ENCODE data around the gene KLF13. TPM values are rescaled to one million over a fixed set of nuclear protein-coding genes. Genes with fewer than 3 reads are reported as not detected.

The KLF13 gene
- total and polyA plus RNA-seq, 2 donors (not counting 1 experiment from before 2014, with no cell fraction given) = 65.5 to 140 TPM

GRCh38 chr15:31379042-31379441 lies 52.4 kb downstream of the KLF13 start:
- Mint-ChIP-seq H3K9me3 (ENCODE audit: insufficient read depth) (no peaks in the 10 kb centered on the region), H3K27ac (peak overlapping the region; percentile 67), H3K27me3 (no peaks in the 10 kb centered on the region), H3K4me1 (peaks cover 46% of the 10 kb centered on the region), H3K4me3 (no peak overlapping the region)
- Histone ChIP-seq H3K4me1 (ENCODE audit: control insufficient read depth in 2 of 2, insufficient read depth in 2 of 2, low read length in 2 of 2) (peaks cover 21 to 26% of the 10 kb centered on the region in 2 donors), H4K20me1 (ENCODE audit: control insufficient read depth, insufficient read depth, low read length, poor library complexity, severe bottlenecking) (peaks cover 58% of the 10 kb centered on the region), H3K9ac (ENCODE audit: low read length) (no peak overlapping the region), H3K27ac (ENCODE audit: low read length in 2 of 2) (peak overlapping the region in 1 of 2 donors; percentile 56), H3K4me3 (ENCODE audit: control extremely low read depth in 1 of 5, extremely low read depth in 1 of 5, insufficient read depth in 1 of 5, low read depth in 2 of 5, low read length in 4 of 5) (no peak overlapping the region), H2AFZ (ENCODE audit: insufficient read depth, low read depth, low read length, poor library complexity, severe bottlenecking) (no peak overlapping the region), H3K79me2 (ENCODE audit: control insufficient read depth, insufficient read depth, low read length) (peaks cover 34% of the 10 kb centered on the region), H3K4me2 (replicated peaks; ENCODE audit: low read depth, low read length, poor library complexity, severe bottlenecking) (no peak overlapping the region), H3K9me3 (ENCODE audit: control extremely low read depth in 1 of 3, control insufficient read depth in 2 of 3, insufficient read depth in 1 of 3, low read length in 2 of 3) (peaks cover 0 to 8% (median 0%) of the 10 kb centered on the region in 3 donors), H3K36me3 (replicated peaks in 1 of 2; ENCODE audit: control extremely low read depth in 1 of 2, control insufficient read depth in 1 of 2, extremely low read depth in 1 of 2, insufficient read depth in 2 of 2, low read length in 1 of 2) (peaks cover 3 to 55% of the 10 kb centered on the region in 2 experiments), H3K27me3 (replicated peaks in 1 of 4; ENCODE audit: control extremely low read depth in 1 of 4, control insufficient read depth in 3 of 4, insufficient read depth in 4 of 4, low read length in 3 of 4) (no peaks in the 10 kb centered on the region)
- ChIA-PET CTCF (interaction anchor here (0.6 to 2.2 kb wide), 5 partner anchors 17 to 109 kb away, joined by 3 to 10 read pairs (median 3); no protein-coding TSS in a partner anchor), POLR2A (no interaction called here)
- 40% methylated on average over 1 of the region's 6 CpGs for WGBS (ENCODE audit: insufficient coverage)
- intact Hi-C loops (cut with micrococcal nuclease) = loop anchor here (2.0 kb wide), 1 partner anchor 14 kb away; no protein-coding TSS in a partner anchor
- no peak for DNase-seq
- ATAC-seq (ENCODE audit: low read depth) = peak; percentile 55
- no peak for TF ChIP-seq CTCF (IDR thresholded peaks at IDR 0.05)
- no peak for TF ChIP-seq EZH2 (IDR thresholded peaks at IDR 0.05; ENCODE audit: borderline replicate concordance, insufficient read depth, low read depth, low read length, poor library complexity, severe bottlenecking)

GRCh38 chr15:31379577-31379976 lies 52.9 kb downstream of the KLF13 start:
- intact Hi-C loops (cut with micrococcal nuclease) = loop anchor here (2.0 kb wide), 1 partner anchor 15 kb away; no protein-coding TSS in a partner anchor
- no peak overlapping the region for H2AFZ ChIP-seq (ENCODE audit: insufficient read depth, low read depth, low read length, poor library complexity, severe bottlenecking)
- H4K20me1 ChIP-seq (ENCODE audit: control insufficient read depth, insufficient read depth, low read length, poor library complexity, severe bottlenecking) = peaks cover 52% of the 10 kb centered on the region
- H3K36me3 ChIP-seq (replicated peaks in 1 of 2; ENCODE audit: control extremely low read depth in 1 of 2, control insufficient read depth in 1 of 2, extremely low read depth in 1 of 2, insufficient read depth in 2 of 2, low read length in 1 of 2) = peaks cover 3 to 49% of the 10 kb centered on the region in 2 experiments
- 96% methylated on average over 8 of the region's 8 CpGs for WGBS (ENCODE audit: insufficient coverage)
- Mint-ChIP-seq H3K27me3 (no peaks in the 10 kb centered on the region), H3K27ac (peak overlapping the region; percentile 24), H3K4me1 (peaks cover 41% of the 10 kb centered on the region), H3K9me3 (ENCODE audit: insufficient read depth) (no peaks in the 10 kb centered on the region), H3K4me3 (no peak overlapping the region)
- ChIA-PET POLR2A (no interaction called here), CTCF (interaction anchor here (0.6 to 2.2 kb wide), 2 partner anchors 56 to 109 kb away, joined by 3 to 10 read pairs; no protein-coding TSS in a partner anchor)
- H3K9ac ChIP-seq (ENCODE audit: low read length) = no peak overlapping the region
- DNase-seq = no peak
- H3K4me3 ChIP-seq (ENCODE audit: control extremely low read depth in 1 of 5, extremely low read depth in 1 of 5, insufficient read depth in 1 of 5, low read depth in 2 of 5, low read length in 4 of 5) = no peak overlapping the region
- no peaks in the 10 kb centered on the region for H3K27me3 ChIP-seq (replicated peaks in 1 of 4; ENCODE audit: control extremely low read depth in 1 of 4, control insufficient read depth in 3 of 4, insufficient read depth in 4 of 4, low read length in 3 of 4)
- peaks cover 0 to 8% (median 0%) of the 10 kb centered on the region in 3 donors for H3K9me3 ChIP-seq (ENCODE audit: control extremely low read depth in 1 of 3, control insufficient read depth in 2 of 3, insufficient read depth in 1 of 3, low read length in 2 of 3)
- H3K4me2 ChIP-seq (replicated peaks; ENCODE audit: low read depth, low read length, poor library complexity, severe bottlenecking) = no peak overlapping the region
- H3K4me1 ChIP-seq (ENCODE audit: control insufficient read depth in 2 of 2, insufficient read depth in 2 of 2, low read length in 2 of 2) = peaks cover 21 to 24% of the 10 kb centered on the region in 2 donors
- peaks cover 29% of the 10 kb centered on the region for H3K79me2 ChIP-seq (ENCODE audit: control insufficient read depth, insufficient read depth, low read length)
- ATAC-seq (ENCODE audit: low read depth) = no peak
- TF ChIP-seq CTCF (IDR thresholded peaks at IDR 0.05) = no peak
- no peak for TF ChIP-seq EZH2 (IDR thresholded peaks at IDR 0.05; ENCODE audit: borderline replicate concordance, insufficient read depth, low read depth, low read length, poor library complexity, severe bottlenecking)
- no peak overlapping the region for H3K27ac ChIP-seq (ENCODE audit: low read length in 2 of 2)

All from B cell (primary cell).